ENCODE data around the gene AK5.

DNA sequence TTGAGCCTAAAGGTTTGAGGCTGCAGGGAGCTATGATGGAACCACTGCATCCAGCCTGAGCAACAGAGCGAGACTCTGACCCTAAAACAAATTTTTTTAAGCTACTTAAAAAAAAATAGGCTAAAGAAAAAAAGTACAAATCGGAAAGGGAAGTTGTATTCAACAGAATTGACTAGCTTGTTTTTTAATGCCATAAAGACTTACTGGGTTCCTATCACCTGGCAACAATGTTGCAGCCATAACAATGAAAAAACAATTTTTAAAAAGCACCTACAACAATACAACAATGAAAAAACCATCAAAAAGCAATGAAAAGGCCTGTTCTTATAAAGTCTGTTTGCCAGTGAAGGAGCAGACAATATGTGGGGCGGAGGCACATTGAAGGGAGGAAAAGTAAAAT, 42.5 kb upstream of the AK5 start:
- TF ChIP-seq, protein P1, sequence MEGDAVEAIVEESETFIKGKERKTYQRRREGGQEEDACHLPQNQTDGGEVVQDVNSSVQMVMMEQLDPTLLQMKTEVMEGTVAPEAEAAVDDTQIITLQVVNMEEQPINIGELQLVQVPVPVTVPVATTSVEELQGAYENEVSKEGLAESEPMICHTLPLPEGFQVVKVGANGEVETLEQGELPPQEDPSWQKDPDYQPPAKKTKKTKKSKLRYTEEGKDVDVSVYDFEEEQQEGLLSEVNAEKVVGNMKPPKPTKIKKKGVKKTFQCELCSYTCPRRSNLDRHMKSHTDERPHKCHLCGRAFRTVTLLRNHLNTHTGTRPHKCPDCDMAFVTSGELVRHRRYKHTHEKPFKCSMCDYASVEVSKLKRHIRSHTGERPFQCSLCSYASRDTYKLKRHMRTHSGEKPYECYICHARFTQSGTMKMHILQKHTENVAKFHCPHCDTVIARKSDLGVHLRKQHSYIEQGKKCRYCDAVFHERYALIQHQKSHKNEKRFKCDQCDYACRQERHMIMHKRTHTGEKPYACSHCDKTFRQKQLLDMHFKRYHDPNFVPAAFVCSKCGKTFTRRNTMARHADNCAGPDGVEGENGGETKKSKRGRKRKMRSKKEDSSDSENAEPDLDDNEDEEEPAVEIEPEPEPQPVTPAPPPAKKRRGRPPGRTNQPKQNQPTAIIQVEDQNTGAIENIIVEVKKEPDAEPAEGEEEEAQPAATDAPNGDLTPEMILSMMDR (conservative IDR thresholded peaks at IDR 0.05; ENCODE audit: low read depth in 2 of 2), result no peak
- TF ChIP-seq, protein P2, sequence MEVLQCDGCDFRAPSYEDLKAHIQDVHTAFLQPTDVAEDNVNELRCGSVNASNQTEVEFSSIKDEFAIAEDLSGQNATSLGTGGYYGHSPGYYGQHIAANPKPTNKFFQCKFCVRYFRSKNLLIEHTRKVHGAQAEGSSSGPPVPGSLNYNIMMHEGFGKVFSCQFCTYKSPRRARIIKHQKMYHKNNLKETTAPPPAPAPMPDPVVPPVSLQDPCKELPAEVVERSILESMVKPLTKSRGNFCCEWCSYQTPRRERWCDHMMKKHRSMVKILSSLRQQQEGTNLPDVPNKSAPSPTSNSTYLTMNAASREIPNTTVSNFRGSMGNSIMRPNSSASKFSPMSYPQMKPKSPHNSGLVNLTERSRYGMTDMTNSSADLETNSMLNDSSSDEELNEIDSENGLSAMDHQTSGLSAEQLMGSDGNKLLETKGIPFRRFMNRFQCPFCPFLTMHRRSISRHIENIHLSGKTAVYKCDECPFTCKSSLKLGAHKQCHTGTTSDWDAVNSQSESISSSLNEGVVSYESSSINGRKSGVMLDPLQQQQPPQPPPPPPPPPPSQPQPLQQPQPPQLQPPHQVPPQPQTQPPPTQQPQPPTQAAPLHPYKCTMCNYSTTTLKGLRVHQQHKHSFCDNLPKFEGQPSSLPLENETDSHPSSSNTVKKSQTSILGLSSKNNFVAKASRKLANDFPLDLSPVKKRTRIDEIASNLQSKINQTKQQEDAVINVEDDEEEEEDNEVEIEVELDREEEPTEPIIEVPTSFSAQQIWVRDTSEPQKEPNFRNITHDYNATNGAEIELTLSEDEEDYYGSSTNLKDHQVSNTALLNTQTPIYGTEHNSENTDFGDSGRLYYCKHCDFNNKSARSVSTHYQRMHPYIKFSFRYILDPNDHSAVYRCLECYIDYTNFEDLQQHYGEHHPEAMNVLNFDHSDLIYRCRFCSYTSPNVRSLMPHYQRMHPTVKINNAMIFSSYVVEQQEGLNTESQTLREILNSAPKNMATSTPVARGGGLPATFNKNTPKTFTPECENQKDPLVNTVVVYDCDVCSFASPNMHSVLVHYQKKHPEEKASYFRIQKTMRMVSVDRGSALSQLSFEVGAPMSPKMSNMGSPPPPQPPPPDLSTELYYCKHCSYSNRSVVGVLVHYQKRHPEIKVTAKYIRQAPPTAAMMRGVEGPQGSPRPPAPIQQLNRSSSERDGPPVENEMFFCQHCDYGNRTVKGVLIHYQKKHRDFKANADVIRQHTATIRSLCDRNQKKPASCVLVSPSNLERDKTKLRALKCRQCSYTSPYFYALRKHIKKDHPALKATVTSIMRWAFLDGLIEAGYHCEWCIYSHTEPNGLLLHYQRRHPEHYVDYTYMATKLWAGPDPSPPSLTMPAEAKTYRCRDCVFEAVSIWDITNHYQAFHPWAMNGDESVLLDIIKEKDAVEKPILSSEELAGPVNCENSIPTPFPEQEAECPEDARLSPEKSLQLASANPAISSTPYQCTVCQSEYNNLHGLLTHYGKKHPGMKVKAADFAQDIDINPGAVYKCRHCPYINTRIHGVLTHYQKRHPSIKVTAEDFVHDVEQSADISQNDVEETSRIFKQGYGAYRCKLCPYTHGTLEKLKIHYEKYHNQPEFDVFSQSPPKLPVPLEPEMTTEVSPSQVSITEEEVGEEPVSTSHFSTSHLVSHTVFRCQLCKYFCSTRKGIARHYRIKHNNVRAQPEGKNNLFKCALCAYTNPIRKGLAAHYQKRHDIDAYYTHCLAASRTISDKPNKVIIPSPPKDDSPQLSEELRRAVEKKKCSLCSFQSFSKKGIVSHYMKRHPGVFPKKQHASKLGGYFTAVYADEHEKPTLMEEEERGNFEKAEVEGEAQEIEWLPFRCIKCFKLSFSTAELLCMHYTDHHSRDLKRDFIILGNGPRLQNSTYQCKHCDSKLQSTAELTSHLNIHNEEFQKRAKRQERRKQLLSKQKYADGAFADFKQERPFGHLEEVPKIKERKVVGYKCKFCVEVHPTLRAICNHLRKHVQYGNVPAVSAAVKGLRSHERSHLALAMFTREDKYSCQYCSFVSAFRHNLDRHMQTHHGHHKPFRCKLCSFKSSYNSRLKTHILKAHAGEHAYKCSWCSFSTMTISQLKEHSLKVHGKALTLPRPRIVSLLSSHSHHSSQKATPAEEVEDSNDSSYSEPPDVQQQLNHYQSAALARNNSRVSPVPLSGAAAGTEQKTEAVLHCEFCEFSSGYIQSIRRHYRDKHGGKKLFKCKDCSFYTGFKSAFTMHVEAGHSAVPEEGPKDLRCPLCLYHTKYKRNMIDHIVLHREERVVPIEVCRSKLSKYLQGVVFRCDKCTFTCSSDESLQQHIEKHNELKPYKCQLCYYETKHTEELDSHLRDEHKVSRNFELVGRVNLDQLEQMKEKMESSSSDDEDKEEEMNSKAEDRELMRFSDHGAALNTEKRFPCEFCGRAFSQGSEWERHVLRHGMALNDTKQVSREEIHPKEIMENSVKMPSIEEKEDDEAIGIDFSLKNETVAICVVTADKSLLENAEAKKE (CRISPR knock-in tag; IDR thresholded peaks at IDR 0.05), result no peak
- TF ChIP-seq POLR2AphosphoS5 (IDR thresholded peaks at IDR 0.05; ENCODE audit: low read depth) (no peak), EZH2 (IDR thresholded peaks at IDR 0.05; ENCODE audit: low read depth, unreplicated experiment) (no peak), CREB1 (CRISPR knock-in tag; IDR thresholded peaks at IDR 0.05; ENCODE audit: low read depth) (no peak), EZH2phosphoT487 (IDR thresholded peaks at IDR 0.05; ENCODE audit: unreplicated experiment) (no peak), NANOG (IDR thresholded peaks at IDR 0.05; ENCODE audit: borderline replicate concordance) (no peak)
- TF ChIP-seq, protein P3, sequence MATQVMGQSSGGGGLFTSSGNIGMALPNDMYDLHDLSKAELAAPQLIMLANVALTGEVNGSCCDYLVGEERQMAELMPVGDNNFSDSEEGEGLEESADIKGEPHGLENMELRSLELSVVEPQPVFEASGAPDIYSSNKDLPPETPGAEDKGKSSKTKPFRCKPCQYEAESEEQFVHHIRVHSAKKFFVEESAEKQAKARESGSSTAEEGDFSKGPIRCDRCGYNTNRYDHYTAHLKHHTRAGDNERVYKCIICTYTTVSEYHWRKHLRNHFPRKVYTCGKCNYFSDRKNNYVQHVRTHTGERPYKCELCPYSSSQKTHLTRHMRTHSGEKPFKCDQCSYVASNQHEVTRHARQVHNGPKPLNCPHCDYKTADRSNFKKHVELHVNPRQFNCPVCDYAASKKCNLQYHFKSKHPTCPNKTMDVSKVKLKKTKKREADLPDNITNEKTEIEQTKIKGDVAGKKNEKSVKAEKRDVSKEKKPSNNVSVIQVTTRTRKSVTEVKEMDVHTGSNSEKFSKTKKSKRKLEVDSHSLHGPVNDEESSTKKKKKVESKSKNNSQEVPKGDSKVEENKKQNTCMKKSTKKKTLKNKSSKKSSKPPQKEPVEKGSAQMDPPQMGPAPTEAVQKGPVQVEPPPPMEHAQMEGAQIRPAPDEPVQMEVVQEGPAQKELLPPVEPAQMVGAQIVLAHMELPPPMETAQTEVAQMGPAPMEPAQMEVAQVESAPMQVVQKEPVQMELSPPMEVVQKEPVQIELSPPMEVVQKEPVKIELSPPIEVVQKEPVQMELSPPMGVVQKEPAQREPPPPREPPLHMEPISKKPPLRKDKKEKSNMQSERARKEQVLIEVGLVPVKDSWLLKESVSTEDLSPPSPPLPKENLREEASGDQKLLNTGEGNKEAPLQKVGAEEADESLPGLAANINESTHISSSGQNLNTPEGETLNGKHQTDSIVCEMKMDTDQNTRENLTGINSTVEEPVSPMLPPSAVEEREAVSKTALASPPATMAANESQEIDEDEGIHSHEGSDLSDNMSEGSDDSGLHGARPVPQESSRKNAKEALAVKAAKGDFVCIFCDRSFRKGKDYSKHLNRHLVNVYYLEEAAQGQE (IDR thresholded peaks at IDR 0.05; ENCODE audit: unreplicated experiment), result no peak

All from GM23338 (cell line).